Esophagus squamous epithelium (tissue), 4 donors: ENCODE data around the gene SCNN1B.

Experiments used
- CTCF ChIP-seq, 6 experiments: fragments of 450-650 bp in 4 of 6; fragments of 200-600 bp in 2 of 6; sonication (generic) in 2 of 6; IDR thresholded peaks; one replicate each; pipeline ENCODE4 v1.5.1; 2016 to 2019; ENCODE audit warnings: antibody characterized with exemption in 6 of 6, mild to moderate bottlenecking in 4 of 6, moderate library complexity in 4 of 6
- POLR2A ChIP-seq, 4 donors: fragments of 450-650 bp; IDR thresholded peaks; one replicate each; pipeline ENCODE4 v1.6.1; 2017; ENCODE audit warnings: antibody characterized with exemption in 4 of 4, mild to moderate bottlenecking in 4 of 4, moderate library complexity in 3 of 4

DNA sequence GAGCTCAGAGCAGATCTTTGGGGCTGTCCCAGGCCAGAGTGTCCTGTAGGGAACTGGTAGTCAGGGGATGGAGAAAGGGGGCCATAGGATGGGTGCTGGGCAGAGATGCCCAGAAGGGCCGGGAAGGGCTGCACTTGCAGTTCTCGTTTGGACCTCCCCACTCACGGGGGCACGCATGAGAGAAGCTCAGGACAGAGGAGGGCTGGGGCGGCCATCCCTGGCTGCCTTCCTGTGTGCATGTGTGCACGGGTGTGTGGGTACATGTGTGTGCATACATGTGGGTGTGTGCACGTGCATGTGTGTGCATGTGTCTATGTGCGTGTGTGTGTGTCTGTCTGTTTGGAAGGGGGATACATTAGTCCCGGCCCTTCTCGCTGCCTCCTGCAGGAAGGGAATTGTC lies 77.6 kb downstream of the SCNN1B start:
- no peak for TF ChIP-seq POLR2A (IDR thresholded peaks at IDR 0.05)
- TF ChIP-seq CTCF (IDR thresholded peaks at IDR 0.05): no peak
